HEK293 (cell line): ENCODE measurements around the gene SIGLEC10.
"Not testable (repeated sequence)": the region's sequence is repeated elsewhere in the genome, so short reads cannot be mapped to it uniquely, and the experiment has no call there.

Experiments
- CTCF ChIA-PET: fragments of 350-600 bp; formaldehyde crosslinking; extraction: SDS; loops from one replicate; lab custom pipeline; 2021; ENCODE audit warnings: antibody characterized with exemption; lab: Yijun Ruan, JAX
- POLR2A ChIA-PET: fragments of 300-600 bp; formaldehyde crosslinking; extraction: SDS; loops from one replicate; lab custom pipeline; 2020; ENCODE audit warnings: antibody characterized with exemption, inconsistent platforms; lab: Yijun Ruan, JAX
- H3K27ac ChIP-seq: fragments of 200-500 bp; sonication (Bioruptor generic); 2 replicates; pipeline ENCODE4 v1.5.1; 2014; ENCODE audit warnings: low read depth, low read length, control low read depth, inconsistent platforms; ENCODE audit errors: extremely low read depth
- H3K36me3 ChIP-seq, 2 experiments: fragments of 200-500 bp in 1 of 2; sonication (Bioruptor generic) in 1 of 2; 1 replicate in 1 of 2; 2 replicates in 1 of 2; pipeline ENCODE4 v1.5.1; 2014 to 2017; ENCODE audit warnings: inconsistent platforms in 2 of 2, low read length in 2 of 2; ENCODE audit not compliant: control insufficient read depth in 2 of 2, insufficient read depth in 1 of 2
- H3K4me1 ChIP-seq: fragments of 200-500 bp; sonication (Bioruptor generic); 2 replicates; pipeline ENCODE4 v1.5.1; 2014; ENCODE audit warnings: mild to moderate bottlenecking, low read length, inconsistent platforms; ENCODE audit not compliant: control insufficient read depth, insufficient read depth
- H3K4me3 ChIP-seq: 2 replicates; pipeline ENCODE4 v1.5.1; 2011; ENCODE audit warnings: low read depth, mild to moderate bottlenecking, control low read depth, low read length, moderate library complexity
- H3K9me3 ChIP-seq: fragments of 200-500 bp; sonication (Bioruptor generic); 2 replicates; pipeline ENCODE4 v1.5.1; 2014; ENCODE audit warnings: low read depth, low read length, inconsistent platforms; ENCODE audit not compliant: control insufficient read depth, insufficient read depth
- BCL11A ChIP-seq: fragments of 450-650 bp; formaldehyde crosslinking; IDR thresholded peaks from 2 replicates; pipeline ENCODE4 v1.5.1; 2016; ENCODE audit warnings: low read depth, missing biosample characterization, missing genetic modification characterization
- KLF10 ChIP-seq: fragments of 450-650 bp; IDR thresholded peaks from 2 replicates; pipeline ENCODE4 v1.5.1; 2018; ENCODE audit warnings: missing biosample characterization, mild to moderate bottlenecking, missing genetic modification characterization
- REPIN1 ChIP-seq: fragments of 450-650 bp; formaldehyde crosslinking; IDR thresholded peaks from 2 replicates; pipeline ENCODE4 v1.5.1; 2017; ENCODE audit warnings: missing biosample characterization, missing genetic modification characterization, low read depth
- SCRT2 ChIP-seq: fragments of 450-650 bp; formaldehyde crosslinking; IDR thresholded peaks from 2 replicates; pipeline ENCODE4 v1.5.1; 2016; ENCODE audit warnings: missing biosample characterization, missing genetic modification characterization
- TCF7L2 ChIP-seq: IDR thresholded peaks from 2 replicates; pipeline ENCODE4 v1.6.1; 2011; ENCODE audit warnings: low read depth, mild to moderate bottlenecking, inconsistent platforms, low read length, moderate library complexity, borderline replicate concordance
- ZNF19 ChIP-seq: fragments of 450-650 bp; formaldehyde crosslinking; IDR thresholded peaks from 2 replicates; pipeline ENCODE4; 2016; ENCODE audit warnings: missing biosample characterization, missing genetic modification characterization, low read depth
- ZNF24 ChIP-seq: fragments of 450-650 bp; formaldehyde crosslinking; IDR thresholded peaks from 2 replicates; pipeline ENCODE4 v1.5.1; 2016; ENCODE audit warnings: missing biosample characterization, missing genetic modification characterization
- ZNF335 ChIP-seq: fragments of 450-650 bp; formaldehyde crosslinking; conservative IDR thresholded peaks from 2 replicates; pipeline ENCODE4 v1.5.1; 2016; ENCODE audit warnings: missing biosample characterization, missing genetic modification characterization
- ZNF621 ChIP-seq: fragments of 450-650 bp; formaldehyde crosslinking; IDR thresholded peaks from 2 replicates; pipeline ENCODE4 v1.5.1; 2017; ENCODE audit warnings: missing biosample characterization, missing genetic modification characterization
- ZNF677 ChIP-seq: fragments of 450-650 bp; IDR thresholded peaks from 2 replicates; pipeline ENCODE4 v1.5.0; 2018; ENCODE audit warnings: missing biosample characterization, mild to moderate bottlenecking, missing genetic modification characterization, moderate library complexity
- ZNF707 ChIP-seq: fragments of 450-650 bp; formaldehyde crosslinking; IDR thresholded peaks from 2 replicates; pipeline ENCODE4 v1.5.1; 2016; ENCODE audit warnings: missing biosample characterization, missing genetic modification characterization
- ZNF843 ChIP-seq: fragments of 450-650 bp; formaldehyde crosslinking; IDR thresholded peaks from 2 replicates; pipeline ENCODE4 v1.5.1; 2016; ENCODE audit warnings: missing biosample characterization, missing genetic modification characterization
- TF ChIP-seq, protein P1 (sequence below): fragments of 450-650 bp; formaldehyde crosslinking; IDR thresholded peaks from 2 replicates; pipeline ENCODE4 v1.5.1; 2016; ENCODE audit warnings: missing biosample characterization, missing genetic modification characterization, borderline replicate concordance
- TF ChIP-seq, protein P2 (sequence below): fragments of 450-650 bp; formaldehyde crosslinking; IDR thresholded peaks from 2 replicates; pipeline ENCODE4 v1.5.1; 2016; ENCODE audit warnings: missing biosample characterization, missing genetic modification characterization

The SIGLEC10 gene

GRCh38 chr19:51418707-51419106 is 1.3 kb upstream of the SIGLEC10 start:
- Histone ChIP-seq H3K9me3 (no peaks in the 10 kb centered on the region), H3K4me3 (no peak overlapping the region), H3K36me3 (no peaks in the 10 kb centered on the region), H3K27ac (no peak overlapping the region), H3K4me1 (no peaks in the 10 kb centered on the region)
- ChIA-PET POLR2A (no interaction called here), CTCF (interaction anchor here (0.6 to 2.1 kb wide), 7 partner anchors 11 to 233 kb away, joined by 3 to 9 read pairs (median 5); no protein-coding TSS in a partner anchor)
- TF ChIP-seq, protein P1, sequence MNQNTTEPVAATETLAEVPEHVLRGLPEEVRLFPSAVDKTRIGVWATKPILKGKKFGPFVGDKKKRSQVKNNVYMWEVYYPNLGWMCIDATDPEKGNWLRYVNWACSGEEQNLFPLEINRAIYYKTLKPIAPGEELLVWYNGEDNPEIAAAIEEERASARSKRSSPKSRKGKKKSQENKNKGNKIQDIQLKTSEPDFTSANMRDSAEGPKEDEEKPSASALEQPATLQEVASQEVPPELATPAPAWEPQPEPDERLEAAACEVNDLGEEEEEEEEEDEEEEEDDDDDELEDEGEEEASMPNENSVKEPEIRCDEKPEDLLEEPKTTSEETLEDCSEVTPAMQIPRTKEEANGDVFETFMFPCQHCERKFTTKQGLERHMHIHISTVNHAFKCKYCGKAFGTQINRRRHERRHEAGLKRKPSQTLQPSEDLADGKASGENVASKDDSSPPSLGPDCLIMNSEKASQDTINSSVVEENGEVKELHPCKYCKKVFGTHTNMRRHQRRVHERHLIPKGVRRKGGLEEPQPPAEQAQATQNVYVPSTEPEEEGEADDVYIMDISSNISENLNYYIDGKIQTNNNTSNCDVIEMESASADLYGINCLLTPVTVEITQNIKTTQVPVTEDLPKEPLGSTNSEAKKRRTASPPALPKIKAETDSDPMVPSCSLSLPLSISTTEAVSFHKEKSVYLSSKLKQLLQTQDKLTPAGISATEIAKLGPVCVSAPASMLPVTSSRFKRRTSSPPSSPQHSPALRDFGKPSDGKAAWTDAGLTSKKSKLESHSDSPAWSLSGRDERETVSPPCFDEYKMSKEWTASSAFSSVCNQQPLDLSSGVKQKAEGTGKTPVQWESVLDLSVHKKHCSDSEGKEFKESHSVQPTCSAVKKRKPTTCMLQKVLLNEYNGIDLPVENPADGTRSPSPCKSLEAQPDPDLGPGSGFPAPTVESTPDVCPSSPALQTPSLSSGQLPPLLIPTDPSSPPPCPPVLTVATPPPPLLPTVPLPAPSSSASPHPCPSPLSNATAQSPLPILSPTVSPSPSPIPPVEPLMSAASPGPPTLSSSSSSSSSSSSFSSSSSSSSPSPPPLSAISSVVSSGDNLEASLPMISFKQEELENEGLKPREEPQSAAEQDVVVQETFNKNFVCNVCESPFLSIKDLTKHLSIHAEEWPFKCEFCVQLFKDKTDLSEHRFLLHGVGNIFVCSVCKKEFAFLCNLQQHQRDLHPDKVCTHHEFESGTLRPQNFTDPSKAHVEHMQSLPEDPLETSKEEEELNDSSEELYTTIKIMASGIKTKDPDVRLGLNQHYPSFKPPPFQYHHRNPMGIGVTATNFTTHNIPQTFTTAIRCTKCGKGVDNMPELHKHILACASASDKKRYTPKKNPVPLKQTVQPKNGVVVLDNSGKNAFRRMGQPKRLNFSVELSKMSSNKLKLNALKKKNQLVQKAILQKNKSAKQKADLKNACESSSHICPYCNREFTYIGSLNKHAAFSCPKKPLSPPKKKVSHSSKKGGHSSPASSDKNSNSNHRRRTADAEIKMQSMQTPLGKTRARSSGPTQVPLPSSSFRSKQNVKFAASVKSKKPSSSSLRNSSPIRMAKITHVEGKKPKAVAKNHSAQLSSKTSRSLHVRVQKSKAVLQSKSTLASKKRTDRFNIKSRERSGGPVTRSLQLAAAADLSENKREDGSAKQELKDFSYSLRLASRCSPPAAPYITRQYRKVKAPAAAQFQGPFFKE (tag by site-specific recombination): no peak

DNA sequence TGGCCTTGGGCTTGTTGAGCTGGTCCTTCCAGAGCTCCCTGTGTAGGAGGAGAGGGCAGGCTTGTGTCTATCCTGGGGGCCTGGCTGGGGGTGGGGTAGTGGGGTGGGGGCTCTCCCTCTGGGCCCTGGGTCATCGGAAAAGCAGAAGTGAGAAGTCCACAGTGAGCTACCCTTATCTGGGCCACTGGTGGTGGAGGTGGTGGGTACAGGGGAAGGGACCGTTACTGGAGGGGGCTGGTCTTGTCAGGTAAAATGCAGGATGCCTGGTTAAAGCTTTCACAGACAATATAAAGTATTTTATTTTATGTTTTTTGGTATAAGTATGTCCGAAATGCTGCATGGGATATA is 342 bp upstream of the SIGLEC10 start:
- TF ChIP-seq SCRT2 (tag by site-specific recombination) (no peak), ZNF19 (no peak), TCF7L2 (no peak), ZNF677 (tag by site-specific recombination) (no peak), ZNF335 (no peak), ZNF707 (tag by site-specific recombination) (no peak), KLF10 (tag by site-specific recombination) (no peak), ZNF843 (tag by site-specific recombination) (no peak), REPIN1 (tag by site-specific recombination) (no peak), BCL11A (tag by site-specific recombination) (no peak), ZNF24 (no peak), ZNF621 (tag by site-specific recombination) (no peak)
- TF ChIP-seq, protein P2, sequence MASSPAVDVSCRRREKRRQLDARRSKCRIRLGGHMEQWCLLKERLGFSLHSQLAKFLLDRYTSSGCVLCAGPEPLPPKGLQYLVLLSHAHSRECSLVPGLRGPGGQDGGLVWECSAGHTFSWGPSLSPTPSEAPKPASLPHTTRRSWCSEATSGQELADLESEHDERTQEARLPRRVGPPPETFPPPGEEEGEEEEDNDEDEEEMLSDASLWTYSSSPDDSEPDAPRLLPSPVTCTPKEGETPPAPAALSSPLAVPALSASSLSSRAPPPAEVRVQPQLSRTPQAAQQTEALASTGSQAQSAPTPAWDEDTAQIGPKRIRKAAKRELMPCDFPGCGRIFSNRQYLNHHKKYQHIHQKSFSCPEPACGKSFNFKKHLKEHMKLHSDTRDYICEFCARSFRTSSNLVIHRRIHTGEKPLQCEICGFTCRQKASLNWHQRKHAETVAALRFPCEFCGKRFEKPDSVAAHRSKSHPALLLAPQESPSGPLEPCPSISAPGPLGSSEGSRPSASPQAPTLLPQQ (tag by site-specific recombination): no peak
- Histone ChIP-seq H3K27ac (no peak overlapping the region), H3K4me1 (no peaks in the 10 kb centered on the region), H3K9me3 (no peaks in the 10 kb centered on the region), H3K4me3 (no peak overlapping the region), H3K36me3 (no peaks in the 10 kb centered on the region)
- CTCF ChIA-PET: interaction anchor here (0.7 to 2.1 kb wide), 3 partner anchors 10 to 97 kb away, joined by 3 to 6 read pairs (median 5); no protein-coding TSS in a partner anchor
- POLR2A ChIA-PET: no interaction called here

GRCh38 chr19:51416422-51416821 is 1.0 kb downstream of the SIGLEC10 start:
- H3K4me3 ChIP-seq, POLR2A ChIA-PET, H3K9me3 ChIP-seq, H3K36me3 ChIP-seq, H3K27ac ChIP-seq, H3K4me1 ChIP-seq: not testable (repeated sequence)
- CTCF ChIA-PET: interaction anchor here (1.0 to 1.4 kb wide), 3 partner anchors 8 to 58 kb away, joined by 3 to 4 read pairs (median 3); no protein-coding TSS in a partner anchor
